GM23338 (cell line): ENCODE measurements around the gene ESR2. TPM values are rescaled to one million over a fixed set of nuclear protein-coding genes. Genes with fewer than 3 reads are reported as not detected.

Source experiments
- ATAC-seq: fragments of 200-7000 bp; cut with Tn5 transposase; 3 replicates; pipeline ENCODE4 v1.9.1; 2020
- DNase-seq: peaks from one replicate; pipeline ENCODE4 v3.0.0-alpha.2; 2015; ENCODE audit warnings: low spot score
- H2AFZ ChIP-seq: fragments of 200-600 bp; sonication (generic); 2 replicates; pipeline ENCODE4 v1.8.0; 2016; ENCODE audit warnings: antibody characterized with exemption, mild to moderate bottlenecking, moderate library complexity
- H3F3A ChIP-seq: fragments of 200-600 bp; sonication (generic); replicated peaks from 2 replicates; pipeline ENCODE4 v1.8.0; 2017; ENCODE audit warnings: antibody characterized with exemption, mixed run types, low read depth
- H3K27ac ChIP-seq: fragments of 200-600 bp; sonication (generic); 2 replicates; pipeline ENCODE4 v1.6.1; 2016; ENCODE audit warnings: low read depth
- H3K27me3 ChIP-seq: fragments of 200-600 bp; sonication (generic); 2 replicates; pipeline ENCODE4 v1.8.0; 2016; ENCODE audit warnings: mild to moderate bottlenecking, mixed run types, moderate library complexity; ENCODE audit not compliant: insufficient read depth
- H3K36me3 ChIP-seq: fragments of 200-600 bp; sonication (generic); 2 replicates; pipeline ENCODE4 v1.8.0; 2016; ENCODE audit warnings: mild to moderate bottlenecking; ENCODE audit not compliant: insufficient read depth
- H3K4me1 ChIP-seq: fragments of 200-600 bp; sonication (generic); 2 replicates; pipeline ENCODE4 v1.8.0; 2016; ENCODE audit warnings: mild to moderate bottlenecking, moderate library complexity; ENCODE audit not compliant: insufficient read depth
- H3K4me2 ChIP-seq: fragments of 200-600 bp; sonication (generic); 2 replicates; pipeline ENCODE4 v1.7.1; 2017; ENCODE audit warnings: mixed run types
- H3K4me3 ChIP-seq: fragments of 200-600 bp; sonication (generic); 2 replicates; pipeline ENCODE4 v1.6.1; 2016; ENCODE audit warnings: mixed run types
- H3K79me2 ChIP-seq: fragments of 200-600 bp; sonication (generic); replicated peaks from 2 replicates; pipeline ENCODE4 v1.8.0; 2017; ENCODE audit warnings: mild to moderate bottlenecking; ENCODE audit not compliant: insufficient read depth
- H3K9me2 ChIP-seq: fragments of 200-600 bp; sonication (generic); 2 replicates; pipeline ENCODE4 v1.8.0; 2017; ENCODE audit not compliant: insufficient read depth
- H4K20me1 ChIP-seq: fragments of 200-600 bp; sonication (generic); replicated peaks from 2 replicates; pipeline ENCODE4 v1.8.0; 2017; ENCODE audit warnings: mild to moderate bottlenecking; ENCODE audit not compliant: insufficient read depth
- H3K27ac Mint-ChIP-seq: 2 replicates; pipeline ENCODE4 v1.8.0; 2020; ENCODE audit warnings: inconsistent platforms, mild to moderate bottlenecking, moderate library complexity, mixed read lengths
- H3K27me3 Mint-ChIP-seq: 3 replicates; pipeline ENCODE4 v1.8.0; 2022; ENCODE audit warnings: low read depth, mild to moderate bottlenecking, moderate library complexity, mixed read lengths, inconsistent platforms; ENCODE audit not compliant: insufficient read depth, poor library complexity
- H3K36me3 Mint-ChIP-seq: 3 replicates; pipeline ENCODE4 v1.8.0; 2021; ENCODE audit warnings: low read depth, mild to moderate bottlenecking, inconsistent platforms, moderate library complexity, mixed read lengths
- H3K4me1 Mint-ChIP-seq: 3 replicates; pipeline ENCODE4 v1.8.0; 2020; ENCODE audit warnings: mild to moderate bottlenecking, inconsistent platforms, mixed read lengths
- H3K4me3 Mint-ChIP-seq: 3 replicates; pipeline ENCODE4 v1.8.0; 2021; ENCODE audit warnings: moderate library complexity, mild to moderate bottlenecking, inconsistent platforms, mixed read lengths
- H3K9me3 Mint-ChIP-seq: 3 replicates; pipeline ENCODE4 v1.8.0; 2020; ENCODE audit warnings: moderate library complexity, mild to moderate bottlenecking, inconsistent platforms, mixed read lengths
- ETS1 ChIP-seq: IDR thresholded peaks from 2 replicates; pipeline ENCODE4 v1.6.1; 2016; ENCODE audit warnings: antibody characterized with exemption
- NANOG ChIP-seq: IDR thresholded peaks from 2 replicates; pipeline ENCODE4 v1.6.1; 2016; ENCODE audit warnings: antibody characterized with exemption, borderline replicate concordance
- ZNF331 ChIP-seq: fragments of 250-450 bp; sonication (Bioruptor Pico); IDR thresholded peaks from 2 replicates; pipeline ENCODE4 v1.5.0; 2020; ENCODE audit warnings: low read depth, mild to moderate bottlenecking, moderate library complexity
- ZNF462 ChIP-seq: fragments of 250-450 bp; sonication (Bioruptor Pico); IDR thresholded peaks from 2 replicates; pipeline ENCODE4 v1.5.0; 2020; ENCODE audit warnings: mild to moderate bottlenecking, moderate library complexity
- polyA plus RNA-seq: library from polyadenylated mRNA; unstranded; fragments of >200 nt; fragmentation: Nextera tagmentation; extraction: Ambion mirVana; gene quantifications from 2 replicates; pipeline ENCODE4 v1.2.1, GENCODE V29; 2016
- total RNA-seq: library from RNA; depleted of rRNA; stranded (reverse); fragments of >200 nt; shearing (Covaris generic); gene quantifications from 2 replicates; pipeline ENCODE4 v1.2.3, GENCODE V29; 2014

The ESR2 gene
- total and polyA plus RNA-seq, 2 experiments from 2014 or later: 0.58 to 0.59 TPM

GRCh38 chr14:64272019-64272418 lies 22.2 kb downstream of the ESR2 start (continued):
- TF ChIP-seq ZNF462 (CRISPR knock-in tag) (no peak), ETS1 (no peak)

- H3K4me1 ChIP-seq: no peaks in the 10 kb centered on the region
- H2AFZ ChIP-seq: 0 out of 2 replicates have a peak overlapping the region, but pooled peaks have one; percentile 1
- ATAC-seq: no peak
- H3K36me3 ChIP-seq: no peaks in the 10 kb centered on the region
- H3K4me3 ChIP-seq: no peak overlapping the region
- no peaks in the 10 kb centered on the region; the same call in 1 of the 2 replicates for H3K9me2 ChIP-seq
- Mint-ChIP-seq H3K9me3 (no peaks in the 10 kb centered on the region), H3K27ac (no peak overlapping the region), H3K4me3 (no peak overlapping the region), H3K36me3 (no peaks in the 10 kb centered on the region), H3K4me1 (no peaks in the 10 kb centered on the region), H3K27me3 (peaks cover 8% of the 10 kb centered on the region)
- no peaks in the 10 kb centered on the region for H4K20me1 ChIP-seq
- H3K4me2 ChIP-seq: no peak overlapping the region
- no peaks in the 10 kb centered on the region for H3K79me2 ChIP-seq
- H3F3A ChIP-seq: no peaks in the 10 kb centered on the region
- DNase-seq: no peak
- H3K27ac ChIP-seq: no peak overlapping the region
- H3K27me3 ChIP-seq: no peaks in the 10 kb centered on the region
- TF ChIP-seq NANOG: no peak
- TF ChIP-seq ZNF331: no peak
- no peak for TF ChIP-seq ZNF462 (CRISPR knock-in tag)
Measured at GRCh38 chr14:64266239-64266638, 27.9 kb downstream of the ESR2 start.
